Naive B cell (primary cell): ENCODE data around the gene CAPN9. TPM values are rescaled to one million over a fixed set of nuclear protein-coding genes. Genes with fewer than 3 reads are reported as not detected.

Source experiments
- ATAC-seq, 2 donors: fragments of 150-1000 bp; cut with Tn5 transposase; 2 replicates each; pipeline ENCODE4 v1.10.0; 2021; ENCODE audit warnings: low read depth in 2 of 2, mild to moderate bottlenecking in 2 of 2, moderate library complexity in 2 of 2
- DNase-seq: peaks from one replicate; pipeline ENCODE4 v3.0.0; 2022
- H3K27ac Mint-ChIP-seq, 6 donors: one replicate each; pipeline ENCODE4 v1.8.0; 2020 to 2022; ENCODE audit warnings: mild to moderate bottlenecking in 6 of 6, mixed read lengths in 6 of 6, moderate library complexity in 5 of 6, inconsistent platforms in 2 of 6
- H3K27me3 Mint-ChIP-seq, 3 donors: one replicate each; pipeline ENCODE4 v1.8.0; 2021 to 2022; ENCODE audit warnings: mixed read lengths in 3 of 3, mild to moderate bottlenecking in 1 of 3
- H3K36me3 Mint-ChIP-seq, 2 donors: one replicate each; pipeline ENCODE4 v1.8.0; 2020 to 2022; ENCODE audit warnings: mixed read lengths in 2 of 2, inconsistent platforms in 1 of 2, mild to moderate bottlenecking in 1 of 2
- H3K4me1 Mint-ChIP-seq, 3 donors: one replicate each; pipeline ENCODE4 v1.8.0; 2020 to 2022; ENCODE audit warnings: mixed read lengths in 3 of 3, inconsistent platforms in 1 of 3, mild to moderate bottlenecking in 1 of 3, moderate library complexity in 1 of 3
- H3K4me3 Mint-ChIP-seq, 8 donors: one replicate each; pipeline ENCODE4 v1.8.0; 2020 to 2022; ENCODE audit warnings: mild to moderate bottlenecking in 8 of 8, mixed read lengths in 8 of 8, moderate library complexity in 8 of 8, inconsistent platforms in 2 of 8
- H3K9me3 Mint-ChIP-seq, 7 donors: one replicate each; pipeline ENCODE4 v1.8.0; 2020 to 2022; ENCODE audit warnings: mixed read lengths in 7 of 7, mild to moderate bottlenecking in 5 of 7, inconsistent platforms in 2 of 7, moderate library complexity in 1 of 7
- polyA plus RNA-seq, 6 donors: library from polyadenylated mRNA; unstranded; fragments of 300-500 nt; fragmentation: Illumina TruSeq; gene quantifications; one replicate each; pipeline ENCODE4 v1.2.3, GENCODE V29; 2021; ENCODE audit warnings: low read depth in 6 of 6

The CAPN9 gene
- polyA plus RNA-seq, 6 donors from 2014 or later: not detected

- peaks cover 6 to 8% (median 7%) of the 10 kb centered on the region in 3 donors for H3K4me1 Mint-ChIP-seq
- H3K9me3 Mint-ChIP-seq: peaks cover 0 to 2% (median 0%) of the 10 kb centered on the region in 7 donors
- H3K27ac Mint-ChIP-seq: peak overlapping the region in 1 of 6 donors; percentile 38
- peaks cover 12 to 36% (median 21%) of the 10 kb centered on the region in 3 donors for H3K27me3 Mint-ChIP-seq
- DNase-seq (no peak), ATAC-seq (no peak)
- no peaks in the 10 kb centered on the region for H3K36me3 Mint-ChIP-seq
- H3K4me3 Mint-ChIP-seq: no peak overlapping the region
Measured at GRCh38 chr1:230744382-230744781, 2.8 kb upstream of the CAPN9 start.

GRCh38 chr1:230745071-230745470 is 2.1 kb upstream of the CAPN9 start:
- H3K9me3 Mint-ChIP-seq: peaks cover 0 to 2% (median 0%) of the 10 kb centered on the region in 7 donors
- H3K27me3 Mint-ChIP-seq: peaks cover 12 to 29% (median 15%) of the 10 kb centered on the region in 3 donors
- H3K27ac Mint-ChIP-seq: no peak overlapping the region
- peaks cover 6 to 11% (median 8%) of the 10 kb centered on the region in 3 donors for H3K4me1 Mint-ChIP-seq
- no peak for ATAC-seq
- no peak for DNase-seq
- no peak overlapping the region for H3K4me3 Mint-ChIP-seq
- H3K36me3 Mint-ChIP-seq: no peaks in the 10 kb centered on the region

- H3K27ac Mint-ChIP-seq: no peak overlapping the region
- H3K4me1 Mint-ChIP-seq: peaks cover 6 to 11% (median 8%) of the 10 kb centered on the region in 3 donors
- peaks cover 0 to 15% (median under 1%) of the 10 kb centered on the region in 3 donors for H3K27me3 Mint-ChIP-seq
- H3K9me3 Mint-ChIP-seq: peaks cover 0 to 2% (median 0%) of the 10 kb centered on the region in 7 donors
- H3K4me3 Mint-ChIP-seq: no peak overlapping the region
- no peaks in the 10 kb centered on the region for H3K36me3 Mint-ChIP-seq
- DNase-seq (no peak), ATAC-seq (no peak)
Measured at GRCh38 chr1:230746617-230747016, 571 bp upstream of the CAPN9 start.

- ATAC-seq (no peak), DNase-seq (no peak)
- no peaks in the 10 kb centered on the region for H3K36me3 Mint-ChIP-seq
- peaks cover 6 to 15% (median 8%) of the 10 kb centered on the region in 3 donors for H3K4me1 Mint-ChIP-seq
- peaks cover 0 to 2% (median 0%) of the 10 kb centered on the region in 7 donors for H3K9me3 Mint-ChIP-seq
- no peak overlapping the region for H3K4me3 Mint-ChIP-seq
- H3K27ac Mint-ChIP-seq: peak overlapping the region in 1 of 6 donors; percentile 37
- H3K27me3 Mint-ChIP-seq: peaks cover 0 to 12% (median 0%) of the 10 kb centered on the region in 3 donors
Measured at GRCh38 chr1:230747890-230748800, 957 bp downstream of the CAPN9 start.

GRCh38 chr1:230749150-230749549 is 2.0 kb downstream of the CAPN9 start:
- Mint-ChIP-seq H3K9me3 (peaks cover 0 to 2% (median 0%) of the 10 kb centered on the region in 7 donors), H3K4me3 (peak overlapping the region in 4 of 8 donors; percentile 17 to 56 (median 36)), H3K27ac (peak overlapping the region in 2 of 6 donors; percentile 30 to 72), H3K27me3 (peaks cover 0 to 8% (median 0%) of the 10 kb centered on the region in 3 donors), H3K4me1 (peaks cover 11 to 23% (median 12%) of the 10 kb centered on the region in 3 donors), H3K36me3 (no peaks in the 10 kb centered on the region)
- ATAC-seq: peak; percentile 27 to 35
- DNase-seq: no peak

GRCh38 chr1:230749635-230750034 is 2.4 kb downstream of the CAPN9 start:
- Mint-ChIP-seq H3K27me3 (peaks cover 0 to 8% (median 0%) of the 10 kb centered on the region in 3 donors), H3K4me3 (peak overlapping the region in 1 of 8 donors; percentile 22), H3K9me3 (peaks cover 0 to 2% (median 0%) of the 10 kb centered on the region in 7 donors), H3K27ac (peak overlapping the region in 1 of 6 donors; percentile 82), H3K4me1 (peaks cover 11 to 23% (median 12%) of the 10 kb centered on the region in 3 donors), H3K36me3 (no peaks in the 10 kb centered on the region)
- ATAC-seq: no peak
- DNase-seq: no peak

- peaks cover 0 to 4% (median 3%) of the 10 kb centered on the region in 3 donors for H3K27me3 Mint-ChIP-seq
- DNase-seq (no peak), ATAC-seq (no peak)
- no peak overlapping the region for H3K4me3 Mint-ChIP-seq
- no peak overlapping the region for H3K27ac Mint-ChIP-seq
- no peaks in the 10 kb centered on the region for H3K36me3 Mint-ChIP-seq
- H3K9me3 Mint-ChIP-seq: peaks cover 0 to 2% (median 0%) of the 10 kb centered on the region in 7 donors
- H3K4me1 Mint-ChIP-seq: peaks cover 11 to 23% (median 12%) of the 10 kb centered on the region in 3 donors
Measured at GRCh38 chr1:230750576-230750975, 3.4 kb downstream of the CAPN9 start.

GRCh38 chr1:230750986-230751625 is 3.9 kb downstream of the CAPN9 start:
- Mint-ChIP-seq H3K27me3 (peaks cover 4 to 10% (median 8%) of the 10 kb centered on the region in 3 donors), H3K36me3 (no peaks in the 10 kb centered on the region), H3K9me3 (peaks cover 0 to 2% (median 0%) of the 10 kb centered on the region in 7 donors), H3K4me3 (no peak overlapping the region), H3K27ac (peak overlapping the region in 1 of 6 donors; percentile 53), H3K4me1 (peaks cover 11 to 23% (median 12%) of the 10 kb centered on the region in 3 donors)
- DNase-seq (no peak), ATAC-seq (no peak)

- ATAC-seq (no peak), DNase-seq (no peak)
- peak overlapping the region in 1 of 8 donors; percentile 13 for H3K4me3 Mint-ChIP-seq
- no peaks in the 10 kb centered on the region for H3K36me3 Mint-ChIP-seq
- H3K4me1 Mint-ChIP-seq: peaks cover 11 to 23% (median 12%) of the 10 kb centered on the region in 3 donors
- H3K27ac Mint-ChIP-seq: no peak overlapping the region
- H3K9me3 Mint-ChIP-seq: peaks cover 0 to under 1% (median 0%) of the 10 kb centered on the region in 7 donors
- H3K27me3 Mint-ChIP-seq: peaks cover 8 to 19% (median 8%) of the 10 kb centered on the region in 3 donors
Measured at GRCh38 chr1:230752407-230752806, 5.2 kb downstream of the CAPN9 start.

GRCh38 chr1:230753191-230753585 is 6.0 kb downstream of the CAPN9 start:
- DNase-seq (no peak), ATAC-seq (no peak)
- Mint-ChIP-seq H3K27me3 (peaks cover 8 to 19% (median 8%) of the 10 kb centered on the region in 3 donors), H3K36me3 (no peaks in the 10 kb centered on the region), H3K4me3 (peak overlapping the region in 1 of 8 donors; percentile 13), H3K9me3 (no peaks in the 10 kb centered on the region), H3K27ac (peak overlapping the region in 1 of 6 donors; percentile 43), H3K4me1 (peaks cover 11 to 23% (median 12%) of the 10 kb centered on the region in 3 donors)

GRCh38 chr1:230753586-230754251 is 6.5 kb downstream of the CAPN9 start:
- no peak for DNase-seq
- no peaks in the 10 kb centered on the region for H3K36me3 Mint-ChIP-seq
- H3K27ac Mint-ChIP-seq: peak overlapping the region in 1 of 6 donors; percentile 43
- no peaks in the 10 kb centered on the region for H3K9me3 Mint-ChIP-seq
- ATAC-seq: peak in 1 of 2 donors; percentile 53
- H3K27me3 Mint-ChIP-seq: peaks cover 8 to 19% (median 11%) of the 10 kb centered on the region in 3 donors
- peak overlapping the region in 7 of 8 donors; percentile 16 to 72 (median 48) for H3K4me3 Mint-ChIP-seq
- peaks cover 9 to 21% (median 10%) of the 10 kb centered on the region in 3 donors for H3K4me1 Mint-ChIP-seq

- H3K4me3 Mint-ChIP-seq: peak overlapping the region in 1 of 8 donors; percentile 30
- no peak overlapping the region for H3K27ac Mint-ChIP-seq
- ATAC-seq: no peak
- H3K36me3 Mint-ChIP-seq: no peaks in the 10 kb centered on the region
- H3K27me3 Mint-ChIP-seq: peaks cover 8 to 19% (median 13%) of the 10 kb centered on the region in 3 donors
- DNase-seq: no peak
- no peaks in the 10 kb centered on the region for H3K9me3 Mint-ChIP-seq
- peaks cover 4 to 12% (median 5%) of the 10 kb centered on the region in 3 donors for H3K4me1 Mint-ChIP-seq
Measured at GRCh38 chr1:230754796-230755195, 7.6 kb downstream of the CAPN9 start.
